ENCODE measurements around the gene CSNK1D.

- TF ChIP-seq POLR2AphosphoS5 (IDR thresholded peaks at IDR 0.05; ENCODE audit: low read depth, low read length) (no peak), SIN3A (IDR thresholded peaks at IDR 0.05; ENCODE audit: borderline replicate concordance, insufficient read depth, low read depth, low read length) (no peak), TCF7L2 (IDR thresholded peaks at IDR 0.05; ENCODE audit: low read depth, low read length) (no peak)
- TF ChIP-seq, protein P1, sequence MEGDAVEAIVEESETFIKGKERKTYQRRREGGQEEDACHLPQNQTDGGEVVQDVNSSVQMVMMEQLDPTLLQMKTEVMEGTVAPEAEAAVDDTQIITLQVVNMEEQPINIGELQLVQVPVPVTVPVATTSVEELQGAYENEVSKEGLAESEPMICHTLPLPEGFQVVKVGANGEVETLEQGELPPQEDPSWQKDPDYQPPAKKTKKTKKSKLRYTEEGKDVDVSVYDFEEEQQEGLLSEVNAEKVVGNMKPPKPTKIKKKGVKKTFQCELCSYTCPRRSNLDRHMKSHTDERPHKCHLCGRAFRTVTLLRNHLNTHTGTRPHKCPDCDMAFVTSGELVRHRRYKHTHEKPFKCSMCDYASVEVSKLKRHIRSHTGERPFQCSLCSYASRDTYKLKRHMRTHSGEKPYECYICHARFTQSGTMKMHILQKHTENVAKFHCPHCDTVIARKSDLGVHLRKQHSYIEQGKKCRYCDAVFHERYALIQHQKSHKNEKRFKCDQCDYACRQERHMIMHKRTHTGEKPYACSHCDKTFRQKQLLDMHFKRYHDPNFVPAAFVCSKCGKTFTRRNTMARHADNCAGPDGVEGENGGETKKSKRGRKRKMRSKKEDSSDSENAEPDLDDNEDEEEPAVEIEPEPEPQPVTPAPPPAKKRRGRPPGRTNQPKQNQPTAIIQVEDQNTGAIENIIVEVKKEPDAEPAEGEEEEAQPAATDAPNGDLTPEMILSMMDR (IDR thresholded peaks at IDR 0.05): no peak
- TF ChIP-seq, protein P2, sequence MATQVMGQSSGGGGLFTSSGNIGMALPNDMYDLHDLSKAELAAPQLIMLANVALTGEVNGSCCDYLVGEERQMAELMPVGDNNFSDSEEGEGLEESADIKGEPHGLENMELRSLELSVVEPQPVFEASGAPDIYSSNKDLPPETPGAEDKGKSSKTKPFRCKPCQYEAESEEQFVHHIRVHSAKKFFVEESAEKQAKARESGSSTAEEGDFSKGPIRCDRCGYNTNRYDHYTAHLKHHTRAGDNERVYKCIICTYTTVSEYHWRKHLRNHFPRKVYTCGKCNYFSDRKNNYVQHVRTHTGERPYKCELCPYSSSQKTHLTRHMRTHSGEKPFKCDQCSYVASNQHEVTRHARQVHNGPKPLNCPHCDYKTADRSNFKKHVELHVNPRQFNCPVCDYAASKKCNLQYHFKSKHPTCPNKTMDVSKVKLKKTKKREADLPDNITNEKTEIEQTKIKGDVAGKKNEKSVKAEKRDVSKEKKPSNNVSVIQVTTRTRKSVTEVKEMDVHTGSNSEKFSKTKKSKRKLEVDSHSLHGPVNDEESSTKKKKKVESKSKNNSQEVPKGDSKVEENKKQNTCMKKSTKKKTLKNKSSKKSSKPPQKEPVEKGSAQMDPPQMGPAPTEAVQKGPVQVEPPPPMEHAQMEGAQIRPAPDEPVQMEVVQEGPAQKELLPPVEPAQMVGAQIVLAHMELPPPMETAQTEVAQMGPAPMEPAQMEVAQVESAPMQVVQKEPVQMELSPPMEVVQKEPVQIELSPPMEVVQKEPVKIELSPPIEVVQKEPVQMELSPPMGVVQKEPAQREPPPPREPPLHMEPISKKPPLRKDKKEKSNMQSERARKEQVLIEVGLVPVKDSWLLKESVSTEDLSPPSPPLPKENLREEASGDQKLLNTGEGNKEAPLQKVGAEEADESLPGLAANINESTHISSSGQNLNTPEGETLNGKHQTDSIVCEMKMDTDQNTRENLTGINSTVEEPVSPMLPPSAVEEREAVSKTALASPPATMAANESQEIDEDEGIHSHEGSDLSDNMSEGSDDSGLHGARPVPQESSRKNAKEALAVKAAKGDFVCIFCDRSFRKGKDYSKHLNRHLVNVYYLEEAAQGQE (IDR thresholded peaks at IDR 0.05; ENCODE audit: insufficient read depth in 1 of 2, low read depth in 2 of 2, low read length in 1 of 2): no peak
Observed at GRCh38 chr17:82321947-82322466, 48.5 kb upstream of the CSNK1D start.

Measured in Panc1 (cell line).